ENCODE measurements around the gene MRPL4. TPM values are rescaled to one million over a fixed set of nuclear protein-coding genes. Genes with fewer than 3 reads are reported as not detected.

MRPL4 gene
- total and polyA plus RNA-seq, 2 of the 13 experiments (the other 11 are each of a cell fraction or from before 2014, with no cell fraction given) = 40.6 to 42.5 TPM

DNA sequence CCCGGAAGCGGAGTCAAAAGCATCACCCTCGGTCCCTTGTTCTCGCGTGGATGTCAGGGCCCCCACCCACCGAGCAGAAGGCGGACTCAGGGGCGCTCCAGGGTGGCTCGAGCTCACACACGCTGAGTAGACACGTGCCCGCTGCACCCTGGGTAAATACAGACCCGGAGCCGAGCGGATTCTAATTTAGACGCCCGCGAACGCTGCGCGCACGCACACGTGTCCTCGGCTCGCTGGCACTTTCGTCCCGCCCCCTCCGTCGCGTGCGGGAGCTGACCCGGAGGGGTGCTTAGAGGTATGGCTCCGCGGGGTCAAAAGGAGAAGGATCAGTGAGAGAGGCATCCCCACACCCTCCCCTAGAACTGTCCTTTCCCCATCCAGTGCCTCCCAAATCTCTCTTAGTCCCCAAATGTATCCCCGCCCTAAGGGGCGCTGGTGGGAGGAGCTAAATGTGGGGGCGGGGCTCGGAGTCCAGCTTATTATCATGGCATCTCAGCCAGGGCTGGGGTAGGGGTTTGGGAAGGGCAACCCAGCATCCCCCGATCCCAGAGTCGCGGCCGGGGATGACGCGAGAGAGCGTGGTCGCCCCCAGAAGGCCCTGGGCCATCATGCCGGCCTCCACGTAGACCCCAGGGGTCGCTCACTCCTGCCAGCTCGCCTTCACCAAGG is 37.3 kb downstream of the MRPL4 start (continued):
- no peak for TF ChIP-seq ZNF709 (CRISPR knock-in tag; IDR thresholded peaks at IDR 0.05)
- TF ChIP-seq ZNF850 (CRISPR knock-in tag; conservative IDR thresholded peaks at IDR 0.05) = no peak
- peak; percentile 84 for TF ChIP-seq ZNF777 (CRISPR knock-in tag; IDR thresholded peaks at IDR 0.05)
- TF ChIP-seq RBM22 (optimal IDR thresholded peaks at IDR 0.05; ENCODE audit: low read length) = no peak
- no peak for TF ChIP-seq ZNF331 (CRISPR knock-in tag; IDR thresholded peaks at IDR 0.05)
- no peak for TF ChIP-seq TEAD3 (CRISPR knock-in tag; optimal IDR thresholded peaks at IDR 0.05; ENCODE audit: borderline replicate concordance)
- TF ChIP-seq MED1 (CRISPR knock-in tag; IDR thresholded peaks at IDR 0.05) = 0 out of 2 replicates have a peak, but pooled peaks have one; percentile 27
- no peak for TF ChIP-seq ZNF205 (CRISPR knock-in tag; IDR thresholded peaks at IDR 0.05)
- TF ChIP-seq NFE2L1 (CRISPR knock-in tag; IDR thresholded peaks at IDR 0.05; ENCODE audit: borderline replicate concordance) = no peak
- TF ChIP-seq DNMT3B (CRISPR knock-in tag; conservative IDR thresholded peaks at IDR 0.05) = 0 out of 2 replicates have a peak, but pooled peaks have one; percentile 57
- no peak for TF ChIP-seq WIZ (CRISPR knock-in tag; IDR thresholded peaks at IDR 0.05)
- TF ChIP-seq, protein P1, sequence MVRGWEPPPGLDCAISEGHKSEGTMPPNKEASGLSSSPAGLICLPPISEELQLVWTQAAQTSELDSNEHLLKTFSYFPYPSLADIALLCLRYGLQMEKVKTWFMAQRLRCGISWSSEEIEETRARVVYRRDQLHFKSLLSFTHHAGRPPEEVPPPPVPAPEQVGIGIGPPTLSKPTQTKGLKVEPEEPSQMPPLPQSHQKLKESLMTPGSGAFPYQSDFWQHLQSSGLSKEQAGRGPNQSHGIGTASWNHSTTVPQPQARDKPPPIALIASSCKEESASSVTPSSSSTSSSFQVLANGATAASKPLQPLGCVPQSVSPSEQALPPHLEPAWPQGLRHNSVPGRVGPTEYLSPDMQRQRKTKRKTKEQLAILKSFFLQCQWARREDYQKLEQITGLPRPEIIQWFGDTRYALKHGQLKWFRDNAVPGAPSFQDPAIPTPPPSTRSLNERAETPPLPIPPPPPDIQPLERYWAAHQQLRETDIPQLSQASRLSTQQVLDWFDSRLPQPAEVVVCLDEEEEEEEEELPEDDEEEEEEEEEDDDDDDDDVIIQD (CRISPR knock-in tag; IDR thresholded peaks at IDR 0.05; ENCODE audit: low read depth) = no peak
- TF ChIP-seq NONO (IDR thresholded peaks at IDR 0.05) = no peak
- TF ChIP-seq NONO (CRISPR knock-in tag; conservative IDR thresholded peaks at IDR 0.05) = no peak
- no peak for TF ChIP-seq DNMT1 (CRISPR knock-in tag; IDR thresholded peaks at IDR 0.05)
- TF ChIP-seq ZNF24 (IDR thresholded peaks at IDR 0.05) = no peak
- no peak for TF ChIP-seq ELF1 (CRISPR knock-in tag; IDR thresholded peaks at IDR 0.05)
- TF ChIP-seq ZNF580 (CRISPR knock-in tag; IDR thresholded peaks at IDR 0.05; ENCODE audit: borderline replicate concordance, low read depth) = no peak
- TF ChIP-seq MLXIP (CRISPR knock-in tag; IDR thresholded peaks at IDR 0.05; ENCODE audit: borderline replicate concordance) = no peak
- no peak for TF ChIP-seq MED8 (CRISPR knock-in tag; IDR thresholded peaks at IDR 0.05; ENCODE audit: insufficient replicate concordance)
- TF ChIP-seq THYN1 (CRISPR knock-in tag; IDR thresholded peaks at IDR 0.05; ENCODE audit: borderline replicate concordance, low read depth) = no peak
- TF ChIP-seq ZMYM4 (CRISPR knock-in tag; IDR thresholded peaks at IDR 0.05) = no peak; the same call in 1 of the 2 replicates
- TF ChIP-seq RBM39 (IDR thresholded peaks at IDR 0.05; ENCODE audit: low read depth, low read length, poor library complexity, severe bottlenecking) = no peak
- peak; percentile 80 for TF ChIP-seq ZNF605 (CRISPR knock-in tag; IDR thresholded peaks at IDR 0.05)
- no peak for TF ChIP-seq BCLAF1 (IDR thresholded peaks at IDR 0.05)

Data from HepG2 (cell line).